Activated T-cell treated with anti-CD3 and anti-CD28 coated beads for 48 hours (primary cell): Measurements from ENCODE around the gene FAM25C.
"Not testable (repeated sequence)": the region's sequence is repeated elsewhere in the genome, so short reads cannot be mapped to it uniquely, and the experiment has no call there.

Experiments used
- DNase-seq: peaks from one replicate; pipeline ENCODE4 v3.0.0-alpha.2; 2020; ENCODE audit warnings: low read depth

Gene FAM25C

GRCh38 chr10:47957158-47957557 is 42.4 kb downstream of the FAM25C start:
- not testable (repeated sequence) for DNase-seq

- DNase-seq = not testable (repeated sequence)
Observed at GRCh38 chr10:47947424-47947823, 52.2 kb downstream of the FAM25C start.
